ENCODE measurements around the gene PKDCC.
A peak's percentile ranks its signal among the peaks of the same experiment; 100 is the strongest.

The PKDCC gene

GRCh38 chr2:42092084-42092996 is 44.5 kb downstream of the PKDCC start:
- no peak for DNase-seq

- no peak for DNase-seq
These were observed 46.3 kb downstream of the PKDCC start for GRCh38 chr2:42094114-42094513.

- peak; percentile 77 for DNase-seq
These were observed 48.1 kb downstream of the PKDCC start for GRCh38 chr2:42095923-42096408.

- DNase-seq: no peak
These were observed 49.2 kb downstream of the PKDCC start for GRCh38 chr2:42096869-42097591.

DNA sequence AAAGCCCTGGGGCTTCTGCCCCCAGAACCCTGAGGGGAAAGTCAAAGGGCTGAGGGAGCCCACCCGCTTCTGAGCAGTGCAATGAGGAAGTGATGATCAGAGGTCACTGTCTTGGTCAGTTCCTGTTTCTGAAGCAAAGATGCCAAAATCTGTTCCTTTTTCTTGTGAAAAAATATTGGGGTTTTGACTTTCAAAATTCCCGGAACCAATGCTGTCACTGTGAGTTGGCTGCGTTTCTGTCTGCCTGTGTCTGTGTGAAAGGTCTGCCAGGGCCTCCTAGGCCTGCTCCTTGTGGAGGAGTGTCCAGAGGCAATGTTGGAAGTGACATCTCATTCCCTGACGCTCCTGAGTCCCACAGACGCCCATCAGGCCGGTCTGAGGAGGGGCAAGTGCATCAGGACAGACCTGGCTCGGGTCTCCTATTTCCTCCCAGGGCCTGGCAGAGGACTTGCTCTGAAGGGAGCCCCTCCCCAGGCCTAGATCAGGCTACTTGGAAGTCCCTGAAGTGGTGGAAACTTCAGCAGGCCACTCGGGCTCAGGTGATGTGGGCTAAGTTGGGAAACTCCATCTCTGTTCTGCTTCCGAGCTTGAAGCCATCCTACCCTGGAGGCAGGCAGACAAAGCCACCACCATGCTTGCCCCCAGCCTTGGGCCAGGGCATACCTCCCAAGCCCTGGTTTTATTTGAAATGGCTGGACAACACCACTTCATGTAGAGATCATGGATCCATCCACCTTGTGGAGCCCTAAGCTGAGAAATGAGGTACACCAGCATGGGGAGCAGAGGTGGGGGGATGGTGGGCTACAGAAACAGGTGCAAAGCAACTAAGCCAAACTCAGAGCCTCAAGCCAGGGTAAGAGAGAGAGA is 51.0 kb downstream of the PKDCC start:
- DNase-seq: no peak

- no peak for DNase-seq
These were observed 51.8 kb downstream of the PKDCC start for GRCh38 chr2:42099438-42100173.

DNA sequence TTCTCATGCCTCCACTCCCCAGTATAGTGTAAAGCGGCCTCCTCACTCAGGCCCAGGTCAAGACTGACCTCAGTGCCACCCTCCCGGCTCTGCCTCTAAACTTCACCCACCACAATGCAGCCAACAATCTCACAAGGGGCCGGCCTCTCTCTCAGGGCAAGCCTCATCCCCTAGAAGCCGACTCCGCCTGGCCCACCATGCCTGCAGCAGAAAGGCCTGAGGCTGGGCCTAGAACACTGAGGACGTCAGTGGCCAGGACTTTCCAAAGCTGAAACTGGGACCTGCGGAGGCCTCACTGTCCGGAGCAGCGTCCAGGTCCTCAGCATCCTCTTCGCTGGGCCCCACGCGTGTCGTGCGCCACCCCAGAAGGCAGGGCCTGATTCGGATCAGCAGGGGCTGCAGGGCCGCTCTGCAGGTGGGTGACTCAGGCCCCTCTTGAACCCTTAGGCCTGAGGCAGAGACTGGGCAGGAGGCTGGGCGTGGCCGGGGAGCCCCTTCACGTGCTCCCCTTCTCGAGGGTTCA is 52.9 kb downstream of the PKDCC start:
- no peak for DNase-seq

- peak; percentile 56 for DNase-seq
These were observed 53.6 kb downstream of the PKDCC start for GRCh38 chr2:42101206-42102023.

DNA sequence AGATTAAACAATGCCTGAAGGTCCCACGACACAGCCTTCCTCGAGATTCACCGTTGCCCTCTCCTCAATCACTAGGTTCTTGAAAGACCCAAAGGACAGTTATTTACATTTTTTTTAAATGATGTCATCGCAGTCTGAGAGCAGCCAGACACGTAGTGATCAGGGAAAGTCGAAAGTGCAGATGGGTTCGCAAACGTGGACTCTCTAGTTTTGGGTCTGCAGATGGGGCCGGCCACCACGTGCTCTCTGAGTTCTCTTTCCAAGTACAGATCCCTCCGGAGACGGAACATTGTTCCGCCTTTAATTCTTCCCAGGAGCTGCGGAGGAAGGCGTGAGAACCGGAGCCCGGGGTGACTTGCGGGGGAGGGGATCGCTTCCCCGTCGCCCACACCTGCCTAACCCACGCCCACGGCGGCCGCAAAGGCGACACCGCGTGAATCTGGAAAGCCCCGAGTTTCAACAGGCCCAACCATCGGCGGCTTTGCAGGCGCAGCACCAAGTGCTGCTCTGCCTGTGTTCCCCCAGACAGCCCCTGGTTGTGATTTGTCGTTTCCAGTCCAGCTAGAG is 54.3 kb downstream of the PKDCC start:
- DNase-seq: peak; percentile 91

DNA sequence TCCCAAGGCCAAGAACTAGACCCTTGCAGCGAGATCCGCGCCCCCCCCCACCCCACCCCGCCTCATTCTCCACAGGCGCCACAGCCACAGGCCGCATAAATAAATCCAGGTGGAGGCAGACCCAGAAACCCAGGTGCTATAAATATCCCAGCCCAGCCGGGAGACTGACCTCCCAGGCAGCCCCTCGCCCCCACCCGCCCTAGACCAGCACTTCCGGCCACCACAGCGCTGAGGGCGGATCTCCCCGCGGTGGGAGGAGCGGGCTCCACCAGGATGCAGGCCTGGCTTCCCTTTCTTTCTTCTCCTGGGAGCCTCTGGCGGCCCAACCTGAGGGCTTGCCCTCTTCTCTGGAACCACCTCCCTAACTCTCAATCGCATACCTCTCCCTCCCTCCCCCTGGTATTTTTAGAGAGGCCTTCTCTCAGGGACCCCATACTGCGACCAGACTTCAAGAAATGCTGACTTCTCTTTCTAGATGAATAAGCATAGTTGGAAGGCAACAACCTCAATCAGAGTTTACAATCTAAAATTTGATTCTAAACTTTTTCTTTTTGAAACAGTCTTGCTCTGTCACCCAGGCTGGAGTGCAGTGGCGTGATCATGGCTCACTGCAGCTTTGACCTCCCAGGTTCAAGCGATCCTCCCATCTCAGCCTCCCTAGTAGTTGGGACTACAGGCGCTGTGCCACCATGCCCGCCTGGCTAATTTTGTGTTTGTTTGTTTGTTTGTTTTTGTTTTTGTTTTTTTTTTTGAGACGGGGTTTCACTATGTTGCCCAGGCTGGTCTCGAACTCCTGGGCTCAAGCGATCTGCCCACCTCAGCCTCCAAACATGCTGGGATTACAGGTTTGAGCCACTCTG is 55.0 kb downstream of the PKDCC start:
- no peak for DNase-seq

- DNase-seq: no peak
These were observed 56.0 kb downstream of the PKDCC start for GRCh38 chr2:42103829-42104228.

GRCh38 chr2:42104621-42105020 is 56.8 kb downstream of the PKDCC start:
- no peak for DNase-seq

DNA sequence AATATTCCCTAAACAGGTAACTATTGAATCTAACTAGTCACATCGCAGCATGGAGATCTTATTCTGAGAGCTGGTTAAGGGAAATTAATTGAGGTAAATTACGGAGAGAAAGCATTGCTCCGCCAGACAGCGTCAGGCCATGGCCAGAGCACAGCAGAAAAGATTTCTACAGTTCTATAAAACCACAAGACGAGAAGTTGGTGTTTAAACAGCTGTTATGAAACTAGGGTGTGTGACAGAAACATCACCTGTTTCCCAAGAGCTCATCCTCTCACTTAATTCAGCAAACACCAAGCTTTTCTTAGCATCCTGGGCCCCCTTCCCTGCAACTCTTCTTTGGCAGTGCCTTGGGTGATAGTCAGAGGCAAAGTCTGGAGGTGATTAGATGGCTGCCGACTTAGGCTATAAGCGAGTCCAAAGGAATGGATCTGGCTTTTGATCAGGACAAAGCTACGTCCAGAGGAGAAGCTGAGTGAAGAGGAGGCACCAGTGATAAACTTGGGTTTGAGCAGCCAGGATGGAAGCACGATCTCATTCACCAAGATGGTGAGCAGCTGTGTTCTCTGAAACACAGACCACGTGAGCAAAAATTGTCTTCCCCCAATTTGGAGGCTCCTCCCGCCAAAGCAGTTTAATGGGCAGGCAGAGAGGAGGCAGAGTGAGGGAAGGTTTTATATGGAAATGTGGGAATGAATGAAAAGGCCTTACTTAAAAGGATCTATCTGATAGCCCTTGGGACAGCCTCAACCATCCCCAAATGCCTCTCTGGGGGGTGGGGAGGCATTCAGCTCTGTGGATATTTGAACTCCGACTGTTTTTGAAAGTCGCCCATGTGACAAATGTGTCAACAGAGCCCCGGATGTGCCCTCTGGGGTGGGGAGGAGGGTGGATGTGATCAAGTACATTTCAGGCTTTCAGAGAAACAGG is 57.8 kb downstream of the PKDCC start:
- DNase-seq: peak; percentile 81

- DNase-seq: no peak
These were observed 58.5 kb downstream of the PKDCC start for GRCh38 chr2:42106257-42106816.

GRCh38 chr2:42107249-42108042 is 59.6 kb downstream of the PKDCC start:
- no peak for DNase-seq

Data from activated gamma-delta T cell treated with Interleukin-2 at 50 U/mL for 16 hours (primary cell).